OCI-LY7 (cell line): ENCODE measurements around the gene SLC6A15.

ENCODE experiments used
- EZH2phosphoT487 ChIP-seq: fragments of 200-600 bp; sonication (generic); IDR thresholded peaks from 2 replicates; pipeline ENCODE4 v1.6.1; 2018; ENCODE audit warnings: low read depth, borderline replicate concordance, mild to moderate bottlenecking, mixed run types, antibody characterized with exemption, low read length, moderate library complexity, mixed read lengths
- TF ChIP-seq, protein P1 (sequence below): fragments of 200-600 bp; sonication (generic); conservative IDR thresholded peaks from 2 replicates; pipeline ENCODE4 v1.5.1; 2014; ENCODE audit warnings: mild to moderate bottlenecking, antibody characterized with exemption, low read length, moderate library complexity, mixed read lengths

DNA sequence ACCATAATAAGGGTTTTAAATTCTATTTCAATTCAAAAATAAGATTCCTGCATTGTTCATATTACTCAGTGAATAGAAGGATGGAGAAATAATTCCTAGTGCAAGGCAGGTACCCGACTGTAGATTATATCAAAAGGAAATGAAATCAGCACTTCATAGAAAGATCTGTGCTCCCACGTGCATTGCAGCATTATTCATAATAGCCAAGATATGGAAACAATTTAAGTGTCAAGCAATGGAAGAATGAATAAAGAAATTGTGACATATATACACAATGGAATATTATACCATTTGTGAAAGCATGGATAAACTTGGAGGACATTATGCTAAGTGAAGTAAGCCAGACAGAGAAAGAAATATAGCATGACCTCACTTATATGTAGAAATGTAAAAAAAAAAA lies 53.8 kb downstream of the SLC6A15 start:
- TF ChIP-seq, protein P1, sequence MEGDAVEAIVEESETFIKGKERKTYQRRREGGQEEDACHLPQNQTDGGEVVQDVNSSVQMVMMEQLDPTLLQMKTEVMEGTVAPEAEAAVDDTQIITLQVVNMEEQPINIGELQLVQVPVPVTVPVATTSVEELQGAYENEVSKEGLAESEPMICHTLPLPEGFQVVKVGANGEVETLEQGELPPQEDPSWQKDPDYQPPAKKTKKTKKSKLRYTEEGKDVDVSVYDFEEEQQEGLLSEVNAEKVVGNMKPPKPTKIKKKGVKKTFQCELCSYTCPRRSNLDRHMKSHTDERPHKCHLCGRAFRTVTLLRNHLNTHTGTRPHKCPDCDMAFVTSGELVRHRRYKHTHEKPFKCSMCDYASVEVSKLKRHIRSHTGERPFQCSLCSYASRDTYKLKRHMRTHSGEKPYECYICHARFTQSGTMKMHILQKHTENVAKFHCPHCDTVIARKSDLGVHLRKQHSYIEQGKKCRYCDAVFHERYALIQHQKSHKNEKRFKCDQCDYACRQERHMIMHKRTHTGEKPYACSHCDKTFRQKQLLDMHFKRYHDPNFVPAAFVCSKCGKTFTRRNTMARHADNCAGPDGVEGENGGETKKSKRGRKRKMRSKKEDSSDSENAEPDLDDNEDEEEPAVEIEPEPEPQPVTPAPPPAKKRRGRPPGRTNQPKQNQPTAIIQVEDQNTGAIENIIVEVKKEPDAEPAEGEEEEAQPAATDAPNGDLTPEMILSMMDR: no peak
- TF ChIP-seq EZH2phosphoT487: no peak
